HepG2 (cell line): ENCODE measurements around the gene STUB1. TPM values are rescaled to one million over a fixed set of nuclear protein-coding genes. Genes with fewer than 3 reads are reported as not detected.

Source experiments
- ATF7 ChIP-seq, 2 experiments: fragments of 450-650 bp in 1 of 2; sonication (generic) in 1 of 2; formaldehyde crosslinking in 1 of 2; IDR thresholded peaks; 2 replicates each; pipeline versions ENCODE4 v1.4.0 to v1.6.1; 2016 to 2020; ENCODE audit warnings: antibody characterized with exemption in 1 of 2, mild to moderate bottlenecking in 1 of 2, missing genetic modification reagents in 1 of 2
- CBX5 ChIP-seq: sonication (generic); formaldehyde crosslinking; IDR thresholded peaks from 2 replicates; pipeline ENCODE4 v1.4.0; 2020; ENCODE audit warnings: missing genetic modification reagents, borderline replicate concordance
- ELF3 ChIP-seq: IDR thresholded peaks from 2 replicates; pipeline ENCODE4 v1.6.1; 2016; ENCODE audit warnings: missing genetic modification reagents, missing compliant biosample characterization
- FOSL2 ChIP-seq: sonication (generic); formaldehyde crosslinking; IDR thresholded peaks from 2 replicates; pipeline ENCODE4 v1.4.0; 2020; ENCODE audit warnings: missing genetic modification reagents
- HES4 ChIP-seq: sonication (generic); formaldehyde crosslinking; IDR thresholded peaks from 2 replicates; pipeline ENCODE4 v1.9.0; 2021; ENCODE audit warnings: mild to moderate bottlenecking, missing genetic modification reagents, borderline replicate concordance
- HNRNPUL1 ChIP-seq: fragments of 200-400 bp; formaldehyde crosslinking; IDR thresholded peaks from 2 replicates; pipeline ENCODE4 v1.6.1; 2017; ENCODE audit warnings: low read depth, mild to moderate bottlenecking, low read length, moderate library complexity
- MLLT10 ChIP-seq: sonication (generic); formaldehyde crosslinking; IDR thresholded peaks from 2 replicates; pipeline ENCODE4 v1.4.0; 2020; ENCODE audit warnings: missing genetic modification reagents
- ONECUT2 ChIP-seq: sonication (generic); formaldehyde crosslinking; IDR thresholded peaks from 2 replicates; pipeline ENCODE4 v1.4.0; 2020; ENCODE audit warnings: missing genetic modification reagents
- POLR2G ChIP-seq: fragments of 200-400 bp; formaldehyde crosslinking; IDR thresholded peaks from 2 replicates; pipeline ENCODE4 v1.6.1; 2018; ENCODE audit warnings: mild to moderate bottlenecking, low read depth, low read length, moderate library complexity
- RNF219 ChIP-seq: sonication (generic); formaldehyde crosslinking; IDR thresholded peaks from 2 replicates; pipeline ENCODE4 v1.5.0; 2020; ENCODE audit warnings: mild to moderate bottlenecking, missing genetic modification reagents
- ZNF225 ChIP-seq: sonication (generic); formaldehyde crosslinking; IDR thresholded peaks from 2 replicates; pipeline ENCODE4 v1.4.0; 2020; ENCODE audit warnings: mild to moderate bottlenecking, missing genetic modification reagents
- ZNF616 ChIP-seq: sonication (generic); formaldehyde crosslinking; IDR thresholded peaks from 2 replicates; pipeline ENCODE4 v1.5.0; 2020; ENCODE audit warnings: low read depth, mild to moderate bottlenecking, missing genetic modification reagents
- polyA plus RNA-seq, 8 experiments: library from polyadenylated mRNA; depleted of rRNA in 3 of 8; stranded (reverse) in 7 of 8; unstranded in 1 of 8; fragments of >200 nt; fragmentation: Illumina TruSeq in 4 of 8; extraction: Trizol in 4 of 8; gene quantifications; 2 replicates each; pipeline versions ENCODE4 v1.2.1 to v1.2.3, GENCODE V29; 2011 to 2016; ENCODE audit warnings: low read depth in 4 of 8, missing spikeins in 1 of 8, mixed read lengths in 1 of 8; ENCODE audit not compliant: insufficient read depth in 1 of 8
- total RNA-seq, 5 experiments: library from RNA; depleted of rRNA; stranded (reverse); fragments of >200 nt; fragmentation: Illumina TruSeq; extraction: Trizol; gene quantifications; 2 replicates each; pipeline ENCODE4 v1.2.3, GENCODE V29; 2016; ENCODE audit warnings: low read depth in 1 of 5
- TF ChIP-seq, protein P1 (sequence below): sonication (generic); formaldehyde crosslinking; IDR thresholded peaks from 2 replicates; pipeline ENCODE4 v1.4.0; 2020; ENCODE audit warnings: missing genetic modification reagents
- TF ChIP-seq, protein P2 (sequence below), 2 experiments: sonication (generic) in 1 of 2; formaldehyde crosslinking in 1 of 2; IDR thresholded peaks; 2 replicates each; pipeline versions ENCODE4 v1.6.1 to v1.9.0; 2014 to 2022; ENCODE audit warnings: antibody characterized with exemption in 1 of 2, borderline replicate concordance in 1 of 2, inconsistent platforms in 1 of 2, low read depth in 1 of 2, missing genetic modification reagents in 1 of 2
- TF ChIP-seq, protein P3 (sequence below): sonication (generic); formaldehyde crosslinking; conservative IDR thresholded peaks from 2 replicates; pipeline ENCODE4 v1.8.0; 2022; ENCODE audit warnings: missing genetic modification reagents

STUB1 gene
- total and polyA plus RNA-seq, 2 of the 13 experiments (the other 11 are each of a cell fraction or from before 2014, with no cell fraction given) = 52.9 to 78.2 TPM

DNA sequence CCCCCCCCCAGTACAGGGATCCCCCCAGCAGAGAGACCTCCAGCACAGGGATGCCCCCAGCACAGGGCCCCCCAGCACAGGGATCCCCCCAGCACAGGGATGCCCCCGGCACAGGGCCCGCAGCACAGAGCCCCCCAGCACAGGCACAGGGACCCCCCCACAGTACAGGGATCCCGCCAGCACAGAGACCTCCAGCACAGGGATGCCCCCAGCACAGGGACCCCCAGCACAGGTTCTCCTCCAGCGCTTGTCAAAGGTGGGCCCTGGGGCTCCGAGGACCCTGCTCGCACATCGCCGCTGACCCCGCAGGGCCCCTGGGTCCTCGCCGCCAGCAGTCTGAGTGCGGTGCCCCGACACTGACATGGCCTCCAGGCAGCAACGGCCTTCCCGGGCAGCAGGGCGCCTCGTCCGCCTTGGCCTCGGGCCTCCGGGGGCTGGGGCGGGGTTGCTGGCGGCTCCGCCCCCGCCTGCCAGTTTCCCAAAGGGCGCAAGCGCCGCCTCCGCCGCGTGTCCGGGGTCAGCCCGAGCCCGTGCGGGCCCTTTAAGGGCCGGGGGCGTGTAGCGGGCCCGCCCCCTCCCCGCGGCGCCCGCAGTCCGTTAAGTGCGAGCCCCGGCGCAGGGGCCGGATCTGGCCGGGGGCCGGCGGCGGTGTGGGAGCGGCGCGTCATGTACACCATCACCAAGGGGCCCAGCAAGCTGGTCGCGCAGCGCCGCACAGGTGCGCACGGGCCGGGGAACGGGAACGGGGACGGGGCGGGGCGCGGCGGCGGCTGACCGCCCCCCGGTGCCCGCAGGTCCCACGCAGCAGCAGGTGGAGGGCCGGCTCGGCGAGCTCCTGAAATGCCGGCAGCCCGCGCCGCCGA is 38.7 kb upstream of the STUB1 start, which contains the start of gene MCRIP2 (continued):
- TF ChIP-seq ZNF225 = no peak
- TF ChIP-seq ZNF616 (CRISPR knock-in tag) = no peak
- no peak for TF ChIP-seq ATF7 (IDR thresholded peaks at IDR 0.05)
- TF ChIP-seq ATF7 (CRISPR knock-in tag; IDR thresholded peaks at IDR 0.05) = no peak
- TF ChIP-seq, protein P1, sequence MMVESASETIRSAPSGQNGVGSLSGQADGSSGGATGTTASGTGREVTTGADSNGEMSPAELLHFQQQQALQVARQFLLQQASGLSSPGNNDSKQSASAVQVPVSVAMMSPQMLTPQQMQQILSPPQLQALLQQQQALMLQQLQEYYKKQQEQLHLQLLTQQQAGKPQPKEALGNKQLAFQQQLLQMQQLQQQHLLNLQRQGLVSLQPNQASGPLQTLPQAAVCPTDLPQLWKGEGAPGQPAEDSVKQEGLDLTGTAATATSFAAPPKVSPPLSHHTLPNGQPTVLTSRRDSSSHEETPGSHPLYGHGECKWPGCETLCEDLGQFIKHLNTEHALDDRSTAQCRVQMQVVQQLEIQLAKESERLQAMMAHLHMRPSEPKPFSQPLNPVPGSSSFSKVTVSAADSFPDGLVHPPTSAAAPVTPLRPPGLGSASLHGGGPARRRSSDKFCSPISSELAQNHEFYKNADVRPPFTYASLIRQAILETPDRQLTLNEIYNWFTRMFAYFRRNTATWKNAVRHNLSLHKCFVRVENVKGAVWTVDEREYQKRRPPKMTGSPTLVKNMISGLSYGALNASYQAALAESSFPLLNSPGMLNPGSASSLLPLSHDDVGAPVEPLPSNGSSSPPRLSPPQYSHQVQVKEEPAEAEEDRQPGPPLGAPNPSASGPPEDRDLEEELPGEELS (CRISPR knock-in tag) = peak; percentile 53; the same call in 1 of the 2 replicates
- no peak for TF ChIP-seq FOSL2 (CRISPR knock-in tag)
- TF ChIP-seq RNF219 (CRISPR knock-in tag) = no peak
- TF ChIP-seq, protein P2, sequence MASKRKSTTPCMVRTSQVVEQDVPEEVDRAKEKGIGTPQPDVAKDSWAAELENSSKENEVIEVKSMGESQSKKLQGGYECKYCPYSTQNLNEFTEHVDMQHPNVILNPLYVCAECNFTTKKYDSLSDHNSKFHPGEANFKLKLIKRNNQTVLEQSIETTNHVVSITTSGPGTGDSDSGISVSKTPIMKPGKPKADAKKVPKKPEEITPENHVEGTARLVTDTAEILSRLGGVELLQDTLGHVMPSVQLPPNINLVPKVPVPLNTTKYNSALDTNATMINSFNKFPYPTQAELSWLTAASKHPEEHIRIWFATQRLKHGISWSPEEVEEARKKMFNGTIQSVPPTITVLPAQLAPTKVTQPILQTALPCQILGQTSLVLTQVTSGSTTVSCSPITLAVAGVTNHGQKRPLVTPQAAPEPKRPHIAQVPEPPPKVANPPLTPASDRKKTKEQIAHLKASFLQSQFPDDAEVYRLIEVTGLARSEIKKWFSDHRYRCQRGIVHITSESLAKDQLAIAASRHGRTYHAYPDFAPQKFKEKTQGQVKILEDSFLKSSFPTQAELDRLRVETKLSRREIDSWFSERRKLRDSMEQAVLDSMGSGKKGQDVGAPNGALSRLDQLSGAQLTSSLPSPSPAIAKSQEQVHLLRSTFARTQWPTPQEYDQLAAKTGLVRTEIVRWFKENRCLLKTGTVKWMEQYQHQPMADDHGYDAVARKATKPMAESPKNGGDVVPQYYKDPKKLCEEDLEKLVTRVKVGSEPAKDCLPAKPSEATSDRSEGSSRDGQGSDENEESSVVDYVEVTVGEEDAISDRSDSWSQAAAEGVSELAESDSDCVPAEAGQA (IDR thresholded peaks at IDR 0.05; ENCODE audit: low read depth) = peak; percentile 41; the same call in 1 of the 2 replicates
- TF ChIP-seq, protein P2 (CRISPR knock-in tag; IDR thresholded peaks at IDR 0.05; ENCODE audit: borderline replicate concordance) = no peak
- TF ChIP-seq ONECUT2 = 0 out of 2 replicates have a peak, but pooled peaks have one; percentile 25
- TF ChIP-seq HNRNPUL1 = no peak
- peak; percentile 88 for TF ChIP-seq POLR2G
- 0 out of 2 replicates have a peak, but pooled peaks have one; percentile 47 for TF ChIP-seq HES4 (CRISPR knock-in tag)
- no peak for TF ChIP-seq MLLT10 (CRISPR knock-in tag)
- TF ChIP-seq ELF3 = peak; percentile 46; the same call in 1 of the 2 replicates
- TF ChIP-seq, protein P3, sequence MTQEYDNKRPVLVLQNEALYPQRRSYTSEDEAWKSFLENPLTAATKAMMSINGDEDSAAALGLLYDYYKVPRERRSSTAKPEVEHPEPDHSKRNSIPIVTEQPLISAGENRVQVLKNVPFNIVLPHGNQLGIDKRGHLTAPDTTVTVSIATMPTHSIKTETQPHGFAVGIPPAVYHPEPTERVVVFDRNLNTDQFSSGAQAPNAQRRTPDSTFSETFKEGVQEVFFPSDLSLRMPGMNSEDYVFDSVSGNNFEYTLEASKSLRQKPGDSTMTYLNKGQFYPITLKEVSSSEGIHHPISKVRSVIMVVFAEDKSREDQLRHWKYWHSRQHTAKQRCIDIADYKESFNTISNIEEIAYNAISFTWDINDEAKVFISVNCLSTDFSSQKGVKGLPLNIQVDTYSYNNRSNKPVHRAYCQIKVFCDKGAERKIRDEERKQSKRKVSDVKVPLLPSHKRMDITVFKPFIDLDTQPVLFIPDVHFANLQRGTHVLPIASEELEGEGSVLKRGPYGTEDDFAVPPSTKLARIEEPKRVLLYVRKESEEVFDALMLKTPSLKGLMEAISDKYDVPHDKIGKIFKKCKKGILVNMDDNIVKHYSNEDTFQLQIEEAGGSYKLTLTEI (CRISPR knock-in tag) = no peak
- TF ChIP-seq CBX5 (CRISPR knock-in tag) = no peak
